AG10803 (cell line): ENCODE measurements around the gene EDC4.
A peak's percentile ranks its signal among the peaks of the same experiment; 100 is the strongest.

Experiments
- DNase-seq: peaks from one replicate; pipeline ENCODE4 v3.0.0; 2010; ENCODE audit warnings: low read depth
- H3K4me3 ChIP-seq: 2 replicates; pipeline ENCODE4 v1.5.1; 2011; ENCODE audit warnings: mild to moderate bottlenecking, low read length, control low read depth
- TF ChIP-seq, protein P1 (sequence below): conservative IDR thresholded peaks from 2 replicates; pipeline ENCODE4 v1.5.1; 2011; ENCODE audit warnings: mild to moderate bottlenecking, low read length, control low read depth, inconsistent platforms

The EDC4 gene, protein sequence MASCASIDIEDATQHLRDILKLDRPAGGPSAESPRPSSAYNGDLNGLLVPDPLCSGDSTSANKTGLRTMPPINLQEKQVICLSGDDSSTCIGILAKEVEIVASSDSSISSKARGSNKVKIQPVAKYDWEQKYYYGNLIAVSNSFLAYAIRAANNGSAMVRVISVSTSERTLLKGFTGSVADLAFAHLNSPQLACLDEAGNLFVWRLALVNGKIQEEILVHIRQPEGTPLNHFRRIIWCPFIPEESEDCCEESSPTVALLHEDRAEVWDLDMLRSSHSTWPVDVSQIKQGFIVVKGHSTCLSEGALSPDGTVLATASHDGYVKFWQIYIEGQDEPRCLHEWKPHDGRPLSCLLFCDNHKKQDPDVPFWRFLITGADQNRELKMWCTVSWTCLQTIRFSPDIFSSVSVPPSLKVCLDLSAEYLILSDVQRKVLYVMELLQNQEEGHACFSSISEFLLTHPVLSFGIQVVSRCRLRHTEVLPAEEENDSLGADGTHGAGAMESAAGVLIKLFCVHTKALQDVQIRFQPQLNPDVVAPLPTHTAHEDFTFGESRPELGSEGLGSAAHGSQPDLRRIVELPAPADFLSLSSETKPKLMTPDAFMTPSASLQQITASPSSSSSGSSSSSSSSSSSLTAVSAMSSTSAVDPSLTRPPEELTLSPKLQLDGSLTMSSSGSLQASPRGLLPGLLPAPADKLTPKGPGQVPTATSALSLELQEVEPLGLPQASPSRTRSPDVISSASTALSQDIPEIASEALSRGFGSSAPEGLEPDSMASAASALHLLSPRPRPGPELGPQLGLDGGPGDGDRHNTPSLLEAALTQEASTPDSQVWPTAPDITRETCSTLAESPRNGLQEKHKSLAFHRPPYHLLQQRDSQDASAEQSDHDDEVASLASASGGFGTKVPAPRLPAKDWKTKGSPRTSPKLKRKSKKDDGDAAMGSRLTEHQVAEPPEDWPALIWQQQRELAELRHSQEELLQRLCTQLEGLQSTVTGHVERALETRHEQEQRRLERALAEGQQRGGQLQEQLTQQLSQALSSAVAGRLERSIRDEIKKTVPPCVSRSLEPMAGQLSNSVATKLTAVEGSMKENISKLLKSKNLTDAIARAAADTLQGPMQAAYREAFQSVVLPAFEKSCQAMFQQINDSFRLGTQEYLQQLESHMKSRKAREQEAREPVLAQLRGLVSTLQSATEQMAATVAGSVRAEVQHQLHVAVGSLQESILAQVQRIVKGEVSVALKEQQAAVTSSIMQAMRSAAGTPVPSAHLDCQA (N-terminal part only)

DNA sequence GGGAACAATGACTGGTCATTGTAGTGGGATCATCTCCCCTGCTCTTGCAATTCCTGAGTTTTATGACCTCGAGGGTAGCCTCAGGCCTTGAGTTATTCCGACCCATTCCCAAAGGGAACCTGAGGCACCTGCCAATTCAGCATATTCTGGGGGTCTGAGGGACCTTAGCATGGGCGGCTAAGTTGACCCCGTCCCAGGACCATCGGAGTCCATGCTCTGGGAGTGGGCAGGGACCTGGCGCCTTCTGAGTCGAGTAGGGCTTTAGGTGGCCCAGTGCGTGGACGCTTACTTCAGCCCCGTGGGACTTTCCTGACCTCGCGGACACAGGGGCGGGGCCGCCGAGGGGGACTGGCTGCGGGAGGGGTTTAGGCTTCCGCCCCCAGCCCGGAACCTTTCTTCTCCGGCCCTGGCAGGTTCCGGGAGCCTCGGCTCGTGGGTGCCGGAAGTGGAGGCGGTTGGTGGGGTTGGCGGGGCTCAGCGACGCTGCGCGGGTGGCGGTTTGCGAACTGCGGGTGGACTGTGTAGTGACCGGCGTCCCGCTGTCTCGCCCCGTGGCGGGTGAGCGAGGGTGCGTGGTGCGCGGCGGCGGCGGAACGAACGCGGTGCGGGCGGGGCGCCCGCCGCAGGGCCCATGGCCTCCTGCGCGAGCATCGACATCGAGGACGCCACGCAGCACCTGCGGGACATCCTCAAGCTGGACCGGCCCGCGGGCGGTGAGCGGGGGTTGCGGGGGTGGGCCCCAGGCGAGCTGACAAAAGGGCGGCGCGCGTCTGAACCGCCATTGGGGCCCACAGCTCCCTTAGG, at the start of gene EDC4:
TSS of gene EDC4 (plus strand) at position 422 of the 804 bp plus-strand sequence. CDS start at position 632, 210 bp downstream.
- peak within 1 kb of the TSS; percentile 91 for H3K4me3 ChIP-seq
- DNase-seq = peak; percentile 79
- TF ChIP-seq, protein P1, sequence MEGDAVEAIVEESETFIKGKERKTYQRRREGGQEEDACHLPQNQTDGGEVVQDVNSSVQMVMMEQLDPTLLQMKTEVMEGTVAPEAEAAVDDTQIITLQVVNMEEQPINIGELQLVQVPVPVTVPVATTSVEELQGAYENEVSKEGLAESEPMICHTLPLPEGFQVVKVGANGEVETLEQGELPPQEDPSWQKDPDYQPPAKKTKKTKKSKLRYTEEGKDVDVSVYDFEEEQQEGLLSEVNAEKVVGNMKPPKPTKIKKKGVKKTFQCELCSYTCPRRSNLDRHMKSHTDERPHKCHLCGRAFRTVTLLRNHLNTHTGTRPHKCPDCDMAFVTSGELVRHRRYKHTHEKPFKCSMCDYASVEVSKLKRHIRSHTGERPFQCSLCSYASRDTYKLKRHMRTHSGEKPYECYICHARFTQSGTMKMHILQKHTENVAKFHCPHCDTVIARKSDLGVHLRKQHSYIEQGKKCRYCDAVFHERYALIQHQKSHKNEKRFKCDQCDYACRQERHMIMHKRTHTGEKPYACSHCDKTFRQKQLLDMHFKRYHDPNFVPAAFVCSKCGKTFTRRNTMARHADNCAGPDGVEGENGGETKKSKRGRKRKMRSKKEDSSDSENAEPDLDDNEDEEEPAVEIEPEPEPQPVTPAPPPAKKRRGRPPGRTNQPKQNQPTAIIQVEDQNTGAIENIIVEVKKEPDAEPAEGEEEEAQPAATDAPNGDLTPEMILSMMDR = no peak

DNA sequence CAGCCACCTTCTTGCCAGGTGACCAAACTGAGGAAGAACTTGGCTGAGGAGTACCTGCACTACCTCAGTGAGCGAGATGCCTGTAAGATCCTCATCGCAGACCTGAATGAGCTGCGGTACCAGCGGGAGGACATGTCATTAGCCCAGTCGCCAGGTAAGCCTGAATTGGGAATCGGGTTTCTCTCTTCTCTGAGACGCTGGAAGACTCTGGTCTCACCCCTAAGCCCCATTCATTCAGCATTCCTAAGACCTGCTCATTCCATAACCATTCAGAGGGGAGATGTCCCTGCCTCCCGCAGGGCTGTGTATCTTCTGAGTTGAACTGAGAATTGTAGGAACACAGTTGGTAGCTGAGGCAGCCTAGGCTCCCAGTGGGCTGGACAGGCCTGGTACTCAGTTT, 47.7 kb upstream of the EDC4 start:
- TF ChIP-seq, protein P1 = no peak
- H3K4me3 ChIP-seq = no peak overlapping the region
- no peak for DNase-seq

DNA sequence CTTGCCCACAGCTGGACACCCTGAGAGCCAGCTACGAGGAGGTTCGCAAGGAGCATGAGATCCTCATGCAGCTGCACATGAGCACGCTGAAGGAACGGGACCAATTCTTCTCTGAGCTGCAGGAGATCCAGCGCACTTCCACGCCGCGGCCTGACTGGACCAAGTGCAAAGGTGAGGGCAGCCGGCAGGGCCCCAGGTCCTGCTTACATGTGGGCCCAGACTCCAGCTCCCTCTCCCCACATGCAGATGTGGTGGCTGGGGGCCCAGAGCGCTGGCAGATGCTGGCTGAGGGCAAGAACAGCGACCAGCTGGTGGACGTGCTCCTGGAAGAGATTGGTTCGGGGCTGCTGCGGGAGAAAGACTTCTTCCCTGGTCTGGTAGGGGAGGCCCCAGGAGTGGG, 46.9 kb upstream of the EDC4 start:
- no peak for DNase-seq
- TF ChIP-seq, protein P1 = no peak
- H3K4me3 ChIP-seq = no peak overlapping the region

DNA sequence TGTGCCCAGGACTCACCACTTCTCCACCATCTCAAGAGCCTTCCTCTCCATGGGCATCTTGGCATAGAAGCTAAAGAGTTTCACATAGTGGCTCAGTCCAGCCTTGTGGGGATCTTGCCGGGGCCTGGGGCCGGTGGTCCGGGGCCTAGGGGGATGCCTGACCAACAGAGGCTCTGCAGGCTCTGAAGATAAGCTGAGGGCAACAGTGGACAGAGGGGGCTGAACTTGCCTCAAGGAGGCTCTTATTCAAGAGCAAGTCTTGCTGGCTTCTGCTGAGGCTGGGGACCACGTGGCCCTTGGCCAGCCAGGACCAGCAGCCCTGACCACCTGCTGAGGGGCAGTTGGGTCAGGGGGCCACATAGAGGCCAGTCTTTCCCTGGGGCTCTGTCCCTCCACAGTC, 44.2 kb upstream of the EDC4 start:
- TF ChIP-seq, protein P1 = no peak
- no peak overlapping the region for H3K4me3 ChIP-seq
- DNase-seq = no peak

DNA sequence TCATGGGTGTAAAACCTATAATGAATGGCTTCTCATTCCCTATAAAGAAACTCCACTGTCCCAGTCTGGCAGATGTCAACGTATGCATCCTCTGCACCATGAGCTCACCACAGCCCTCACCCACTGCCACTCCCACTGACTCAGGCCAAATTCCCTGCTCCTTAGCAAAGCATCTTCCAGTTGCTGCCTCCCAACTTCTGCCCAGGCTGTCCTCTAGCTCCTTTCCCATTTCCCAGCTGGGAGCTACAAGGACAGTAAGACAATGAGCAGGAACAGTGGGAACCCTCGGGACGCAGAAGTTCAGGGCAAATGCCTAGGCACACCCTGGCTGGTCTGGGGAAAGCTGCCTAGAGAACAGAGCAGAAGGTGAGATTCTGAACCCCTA, 39.8 kb upstream of the EDC4 start:
- peak overlapping the region; percentile 81 for H3K4me3 ChIP-seq
- peak; percentile 71 for DNase-seq
- TF ChIP-seq, protein P1 = no peak

DNA sequence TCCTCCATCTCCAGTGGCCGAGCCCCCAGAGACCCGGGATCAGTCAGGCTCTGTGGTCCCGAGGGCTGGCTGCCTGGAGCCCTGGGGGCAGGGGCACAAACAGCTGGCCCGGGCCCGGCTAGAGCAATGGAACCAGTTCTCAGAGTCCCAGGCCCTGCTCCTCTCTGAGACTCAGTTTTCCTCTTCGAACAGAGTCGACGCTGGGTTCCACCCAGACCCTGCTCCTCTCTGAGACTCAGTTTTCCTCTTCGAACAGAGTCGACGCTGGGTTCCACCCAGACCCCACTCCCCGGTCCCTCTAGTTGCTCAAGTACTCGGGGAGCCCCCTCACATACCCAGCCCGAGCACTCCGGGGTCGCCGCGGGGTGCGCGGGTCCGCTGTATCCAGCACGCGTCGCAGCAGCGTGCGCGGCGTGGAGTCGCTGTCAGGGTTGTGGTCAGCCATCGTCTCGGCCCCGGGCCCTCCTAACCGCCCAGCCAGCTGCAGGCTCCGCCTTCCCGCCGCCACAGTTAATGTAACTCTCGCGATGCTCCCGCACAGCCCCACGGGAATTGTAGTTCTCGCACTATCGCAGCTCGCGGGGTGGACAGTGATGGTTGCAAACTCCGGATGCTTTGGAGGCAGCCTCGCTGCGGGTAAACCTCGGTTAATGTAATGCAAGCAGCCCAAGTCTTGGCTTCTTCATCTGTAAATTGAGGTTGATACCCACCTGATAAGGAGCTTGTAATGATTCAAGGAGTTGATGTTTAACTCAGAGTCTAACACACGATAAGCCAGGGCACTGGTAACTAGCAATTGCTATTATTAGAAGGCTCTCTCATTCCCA, 39.2 kb upstream of the EDC4 start:
- TF ChIP-seq, protein P1 = no peak
- H3K4me3 ChIP-seq = peak overlapping the region; percentile 81
- DNase-seq = peak; percentile 82
